NT2/D1 (cell line): ENCODE results near the gene CYP2C19.
"Not testable (repeated sequence)": the region's sequence is repeated elsewhere in the genome, so short reads cannot be mapped to it uniquely, and the experiment has no call there.

Source experiments
- YY1 ChIP-seq: IDR thresholded peaks from 2 replicates; pipeline ENCODE4 v1.6.1; 2011; ENCODE audit not compliant: insufficient read length, insufficient read depth
- ZNF274 ChIP-seq: IDR thresholded peaks from 2 replicates; pipeline ENCODE4 v1.6.1; 2011; ENCODE audit warnings: mild to moderate bottlenecking, low read depth, low read length

- not testable (repeated sequence) for TF ChIP-seq ZNF274, YY1
Measured at GRCh38 chr10:94775425-94775824, 12.9 kb downstream of the CYP2C19 start.
